Measurements from ENCODE around the gene LINGO1.

Gene LINGO1

GRCh38 chr15:77669896-77670295 lies 37.2 kb upstream of the LINGO1 start:
- no peak overlapping the region for H3K9ac ChIP-seq (ENCODE audit: low read depth, low read length)
- no peaks in the 10 kb centered on the region for H3K27me3 ChIP-seq (ENCODE audit: insufficient read depth, low read length)
- H3K27ac ChIP-seq (ENCODE audit: low read depth, low read length), result no peak overlapping the region
- no peak overlapping the region for H3K4me3 ChIP-seq (ENCODE audit: low read length)
- no peaks in the 10 kb centered on the region for H3K4me1 ChIP-seq (ENCODE audit: insufficient read depth, low read length)
- no peaks in the 10 kb centered on the region for H3K9me3 ChIP-seq (ENCODE audit: insufficient read depth, low read depth, low read length)
- 90% methylated on average over 4 of the region's 4 CpGs for WGBS
- no peaks in the 10 kb centered on the region for H3K36me3 ChIP-seq (ENCODE audit: insufficient read depth, low read length)

- no peaks in the 10 kb centered on the region for H3K36me3 ChIP-seq (ENCODE audit: insufficient read depth, low read length)
- no peaks in the 10 kb centered on the region for H3K9me3 ChIP-seq (ENCODE audit: insufficient read depth, low read depth, low read length)
- no peak overlapping the region for H3K9ac ChIP-seq (ENCODE audit: low read depth, low read length)
- WGBS, result 81% methylated on average over 11 of the region's 11 CpGs
- no peak overlapping the region for H3K27ac ChIP-seq (ENCODE audit: low read depth, low read length)
- H3K27me3 ChIP-seq (ENCODE audit: insufficient read depth, low read length), result no peaks in the 10 kb centered on the region
- peaks cover 17% of the 10 kb centered on the region for H3K4me1 ChIP-seq (ENCODE audit: insufficient read depth, low read length)
- H3K4me3 ChIP-seq (ENCODE audit: low read length), result no peak overlapping the region
Observed at GRCh38 chr15:77667338-77668234, 34.9 kb upstream of the LINGO1 start.

DNA sequence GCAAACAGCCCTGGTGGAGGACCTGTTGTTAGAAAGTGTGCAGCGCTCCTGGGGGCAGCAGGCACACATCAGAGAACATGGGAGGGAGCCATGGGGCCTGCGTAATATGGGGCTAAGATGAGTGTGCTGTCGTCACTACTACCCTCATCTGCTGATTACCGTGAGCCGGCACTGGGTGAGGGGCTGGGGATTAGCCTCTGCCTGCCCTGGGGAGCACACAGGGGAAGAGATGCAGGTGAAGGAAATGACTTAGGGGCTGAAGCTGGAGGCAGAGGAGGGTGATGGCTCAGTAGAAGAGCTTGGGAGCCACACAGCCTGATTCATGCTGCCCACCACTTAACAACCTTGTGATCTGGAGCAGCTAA lies 33.6 kb upstream of the LINGO1 start:
- Histone ChIP-seq H3K36me3 (ENCODE audit: insufficient read depth, low read length) (no peaks in the 10 kb centered on the region), H3K4me3 (ENCODE audit: low read length) (no peak overlapping the region), H3K27ac (ENCODE audit: low read depth, low read length) (no peak overlapping the region), H3K4me1 (ENCODE audit: insufficient read depth, low read length) (peaks cover 17% of the 10 kb centered on the region), H3K9ac (ENCODE audit: low read depth, low read length) (no peak overlapping the region), H3K9me3 (ENCODE audit: insufficient read depth, low read depth, low read length) (no peaks in the 10 kb centered on the region), H3K27me3 (ENCODE audit: insufficient read depth, low read length) (no peaks in the 10 kb centered on the region)
- WGBS, result 81% methylated on average over 5 of the region's 5 CpGs

DNA sequence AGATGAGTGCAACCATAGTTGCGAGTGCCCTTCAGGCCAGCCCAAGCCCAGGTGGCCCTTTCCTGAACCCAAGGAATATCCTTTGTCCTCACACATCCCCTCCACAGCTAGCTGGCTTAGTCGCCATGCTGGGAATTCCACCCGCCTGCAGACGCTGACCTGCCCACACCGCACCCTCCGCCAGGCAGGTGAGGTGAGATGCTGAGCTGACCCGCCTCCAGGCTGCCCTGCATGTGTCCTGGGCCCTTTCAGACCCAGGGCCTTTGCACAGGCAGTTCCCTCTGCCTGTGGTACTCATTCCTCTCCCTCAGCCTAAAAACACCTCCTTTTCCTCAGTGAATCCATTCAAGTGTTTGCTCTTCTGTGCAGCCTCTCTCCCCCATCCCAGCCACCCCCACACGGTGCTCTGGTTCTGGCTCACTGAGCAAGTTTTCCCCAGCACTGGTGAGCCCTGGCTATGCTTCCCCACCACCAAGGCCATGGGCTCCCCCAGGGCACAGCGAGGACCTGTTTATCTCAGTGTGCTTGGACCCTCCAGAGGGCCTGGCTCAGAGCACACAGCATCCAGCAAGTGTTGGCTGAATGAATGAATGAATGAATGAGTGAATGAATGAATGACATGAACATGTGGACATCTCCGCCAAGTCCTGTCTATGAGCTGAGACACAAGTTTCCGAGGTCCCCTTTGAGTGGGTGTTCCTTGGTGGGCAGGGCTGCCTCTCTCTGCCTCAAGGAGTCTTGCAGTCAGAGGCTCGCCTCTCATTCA lies 33.0 kb upstream of the LINGO1 start:
- Histone ChIP-seq H3K4me1 (ENCODE audit: insufficient read depth, low read length) (peaks cover 17% of the 10 kb centered on the region), H3K9ac (ENCODE audit: low read depth, low read length) (no peak overlapping the region), H3K4me3 (ENCODE audit: low read length) (no peak overlapping the region), H3K27ac (ENCODE audit: low read depth, low read length) (no peak overlapping the region), H3K9me3 (ENCODE audit: insufficient read depth, low read depth, low read length) (no peaks in the 10 kb centered on the region), H3K27me3 (ENCODE audit: insufficient read depth, low read length) (no peaks in the 10 kb centered on the region), H3K36me3 (ENCODE audit: insufficient read depth, low read length) (no peaks in the 10 kb centered on the region)
- 93% methylated on average over 12 of the region's 12 CpGs for WGBS

DNA sequence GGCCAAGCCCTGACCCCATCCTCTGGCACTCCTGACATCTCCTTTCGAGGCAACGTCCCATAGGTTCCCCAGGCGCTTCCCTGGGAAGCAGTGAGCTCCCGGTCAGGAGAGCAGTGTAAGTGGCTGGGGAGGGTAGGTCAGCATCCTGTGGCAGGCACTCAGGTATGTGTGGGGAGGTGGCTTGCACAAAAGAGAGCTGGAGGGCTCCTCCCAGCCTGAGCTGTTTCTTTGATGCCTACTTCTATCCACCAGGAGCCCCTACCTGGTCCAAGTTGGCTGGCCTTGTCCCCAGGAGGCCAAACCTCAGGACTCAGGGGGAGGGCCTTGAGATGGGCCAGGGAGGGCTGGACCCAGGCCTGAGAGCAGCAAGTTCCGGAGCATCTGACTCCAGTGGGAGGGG lies 31.7 kb upstream of the LINGO1 start:
- H3K27ac ChIP-seq (ENCODE audit: low read depth, low read length), result no peak overlapping the region
- no peaks in the 10 kb centered on the region for H3K27me3 ChIP-seq (ENCODE audit: insufficient read depth, low read length)
- no peak overlapping the region for H3K9ac ChIP-seq (ENCODE audit: low read depth, low read length)
- no peaks in the 10 kb centered on the region for H3K9me3 ChIP-seq (ENCODE audit: insufficient read depth, low read depth, low read length)
- H3K36me3 ChIP-seq (ENCODE audit: insufficient read depth, low read length), result no peaks in the 10 kb centered on the region
- H3K4me3 ChIP-seq (ENCODE audit: low read length), result no peak overlapping the region
- peaks cover 17% of the 10 kb centered on the region for H3K4me1 ChIP-seq (ENCODE audit: insufficient read depth, low read length)
- 85% methylated on average over 5 of the region's 5 CpGs for WGBS

DNA sequence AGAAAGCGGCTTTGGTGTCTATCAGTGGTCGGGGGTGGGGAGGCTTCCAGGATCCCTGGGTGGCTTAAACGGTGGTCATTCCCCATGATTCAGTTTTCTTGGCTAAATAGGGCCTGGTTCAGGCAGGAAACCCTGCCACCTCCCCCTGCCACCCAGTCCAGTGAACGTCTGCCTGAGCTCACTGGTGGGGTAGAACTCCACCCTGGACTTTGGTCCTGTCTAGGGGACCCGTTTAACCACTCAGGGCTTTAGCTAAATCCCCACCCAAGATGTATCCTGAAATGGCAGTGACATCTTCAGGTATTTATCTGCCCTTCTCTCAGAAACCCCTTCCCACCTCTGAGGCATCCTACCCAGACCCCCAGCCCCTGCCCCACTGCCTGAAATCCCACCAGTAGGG lies 30.5 kb upstream of the LINGO1 start:
- no peaks in the 10 kb centered on the region for H3K27me3 ChIP-seq (ENCODE audit: insufficient read depth, low read length)
- H3K4me1 ChIP-seq (ENCODE audit: insufficient read depth, low read length), result peaks cover 17% of the 10 kb centered on the region
- WGBS, result 74% methylated on average over 5 of the region's 5 CpGs
- H3K4me3 ChIP-seq (ENCODE audit: low read length), result no peak overlapping the region
- no peak overlapping the region for H3K9ac ChIP-seq (ENCODE audit: low read depth, low read length)
- no peaks in the 10 kb centered on the region for H3K9me3 ChIP-seq (ENCODE audit: insufficient read depth, low read depth, low read length)
- no peak overlapping the region for H3K27ac ChIP-seq (ENCODE audit: low read depth, low read length)
- no peaks in the 10 kb centered on the region for H3K36me3 ChIP-seq (ENCODE audit: insufficient read depth, low read length)

- no peak overlapping the region for H3K9ac ChIP-seq (ENCODE audit: low read depth, low read length)
- H3K4me1 ChIP-seq (ENCODE audit: insufficient read depth, low read length), result peaks cover 17% of the 10 kb centered on the region
Observed at GRCh38 chr15:77659350-77660321, 26.9 kb upstream of the LINGO1 start.

DNA sequence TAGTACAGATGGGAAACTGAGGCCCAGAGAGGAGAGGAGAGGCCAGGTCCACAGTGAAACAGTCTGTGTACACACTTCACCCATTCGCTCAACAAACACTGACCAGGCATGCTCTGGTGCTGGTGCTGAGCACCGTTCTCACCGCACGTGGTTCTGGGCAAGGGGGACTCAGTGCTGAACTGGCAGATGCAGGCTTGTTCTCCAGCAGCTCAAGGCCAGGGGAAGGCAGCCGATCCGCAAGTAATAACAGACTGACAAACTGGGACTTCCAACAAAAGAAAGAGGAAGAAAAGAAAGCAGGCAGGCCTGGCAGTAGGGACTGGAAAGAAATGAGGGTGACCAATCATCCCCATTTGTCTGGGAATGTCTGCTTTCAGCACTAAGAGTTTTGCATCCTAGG lies 25.6 kb upstream of the LINGO1 start:
- Histone ChIP-seq H3K27me3 (ENCODE audit: insufficient read depth, low read length) (no peaks in the 10 kb centered on the region), H3K27ac (ENCODE audit: low read depth, low read length) (no peak overlapping the region)
- WGBS, result 92% methylated on average over 6 of the region's 6 CpGs

More at GRCh38 chr15:77659350-77660321, 26.9 kb upstream of the LINGO1 start:
- H3K27me3 ChIP-seq (ENCODE audit: insufficient read depth, low read length), result no peaks in the 10 kb centered on the region
- H3K4me3 ChIP-seq (ENCODE audit: low read length), result no peak overlapping the region
- H3K27ac ChIP-seq (ENCODE audit: low read depth, low read length), result no peak overlapping the region
- no peaks in the 10 kb centered on the region for H3K36me3 ChIP-seq (ENCODE audit: insufficient read depth, low read length)
- 84% methylated on average over 11 of the region's 12 CpGs for WGBS
- no peaks in the 10 kb centered on the region for H3K9me3 ChIP-seq (ENCODE audit: insufficient read depth, low read depth, low read length)

GRCh38 chr15:77657634-77658238 lies 25.0 kb upstream of the LINGO1 start:
- Histone ChIP-seq H3K27me3 (ENCODE audit: insufficient read depth, low read length) (no peaks in the 10 kb centered on the region), H3K27ac (ENCODE audit: low read depth, low read length) (no peak overlapping the region), H3K9ac (ENCODE audit: low read depth, low read length) (no peak overlapping the region), H3K36me3 (ENCODE audit: insufficient read depth, low read length) (no peaks in the 10 kb centered on the region), H3K9me3 (ENCODE audit: insufficient read depth, low read depth, low read length) (no peaks in the 10 kb centered on the region), H3K4me3 (ENCODE audit: low read length) (no peak overlapping the region), H3K4me1 (ENCODE audit: insufficient read depth, low read length) (0 out of 2 replicates have a peak, but pooled peaks cover 2% of the 10 kb centered on the region)
- 91% methylated on average over 23 of the region's 23 CpGs for WGBS

More for the DNA sequence above, 25.6 kb upstream of the LINGO1 start:
- no peaks in the 10 kb centered on the region for H3K9me3 ChIP-seq (ENCODE audit: insufficient read depth, low read depth, low read length)
- H3K36me3 ChIP-seq (ENCODE audit: insufficient read depth, low read length), result no peaks in the 10 kb centered on the region
- peaks cover 7% of the 10 kb centered on the region for H3K4me1 ChIP-seq (ENCODE audit: insufficient read depth, low read length)
- no peak overlapping the region for H3K9ac ChIP-seq (ENCODE audit: low read depth, low read length)
- H3K4me3 ChIP-seq (ENCODE audit: low read length), result no peak overlapping the region

GRCh38 chr15:77656294-77656693 lies 23.6 kb upstream of the LINGO1 start:
- H3K4me1 ChIP-seq (ENCODE audit: insufficient read depth, low read length), result no peaks in the 10 kb centered on the region
- 91% methylated on average over 12 of the region's 12 CpGs for WGBS
- no peak overlapping the region for H3K4me3 ChIP-seq (ENCODE audit: low read length)
- H3K36me3 ChIP-seq (ENCODE audit: insufficient read depth, low read length), result no peaks in the 10 kb centered on the region
- no peak overlapping the region for H3K27ac ChIP-seq (ENCODE audit: low read depth, low read length)
- no peak overlapping the region for H3K9ac ChIP-seq (ENCODE audit: low read depth, low read length)
- H3K27me3 ChIP-seq (ENCODE audit: insufficient read depth, low read length), result no peaks in the 10 kb centered on the region
- no peaks in the 10 kb centered on the region for H3K9me3 ChIP-seq (ENCODE audit: insufficient read depth, low read depth, low read length)

All from HUES64 (cell line).